ENCODE measurements around the gene GNAI2. TPM values are rescaled to one million over a fixed set of nuclear protein-coding genes. Genes with fewer than 3 reads are reported as not detected.
A peak's percentile ranks its signal among the peaks of the same experiment; 100 is the strongest.
"Not testable (repeated sequence)": the region's sequence is repeated elsewhere in the genome, so short reads cannot be mapped to it uniquely, and the experiment has no call there.

Gene GNAI2
- total RNA-seq, 1 donor = 265 TPM

DNA sequence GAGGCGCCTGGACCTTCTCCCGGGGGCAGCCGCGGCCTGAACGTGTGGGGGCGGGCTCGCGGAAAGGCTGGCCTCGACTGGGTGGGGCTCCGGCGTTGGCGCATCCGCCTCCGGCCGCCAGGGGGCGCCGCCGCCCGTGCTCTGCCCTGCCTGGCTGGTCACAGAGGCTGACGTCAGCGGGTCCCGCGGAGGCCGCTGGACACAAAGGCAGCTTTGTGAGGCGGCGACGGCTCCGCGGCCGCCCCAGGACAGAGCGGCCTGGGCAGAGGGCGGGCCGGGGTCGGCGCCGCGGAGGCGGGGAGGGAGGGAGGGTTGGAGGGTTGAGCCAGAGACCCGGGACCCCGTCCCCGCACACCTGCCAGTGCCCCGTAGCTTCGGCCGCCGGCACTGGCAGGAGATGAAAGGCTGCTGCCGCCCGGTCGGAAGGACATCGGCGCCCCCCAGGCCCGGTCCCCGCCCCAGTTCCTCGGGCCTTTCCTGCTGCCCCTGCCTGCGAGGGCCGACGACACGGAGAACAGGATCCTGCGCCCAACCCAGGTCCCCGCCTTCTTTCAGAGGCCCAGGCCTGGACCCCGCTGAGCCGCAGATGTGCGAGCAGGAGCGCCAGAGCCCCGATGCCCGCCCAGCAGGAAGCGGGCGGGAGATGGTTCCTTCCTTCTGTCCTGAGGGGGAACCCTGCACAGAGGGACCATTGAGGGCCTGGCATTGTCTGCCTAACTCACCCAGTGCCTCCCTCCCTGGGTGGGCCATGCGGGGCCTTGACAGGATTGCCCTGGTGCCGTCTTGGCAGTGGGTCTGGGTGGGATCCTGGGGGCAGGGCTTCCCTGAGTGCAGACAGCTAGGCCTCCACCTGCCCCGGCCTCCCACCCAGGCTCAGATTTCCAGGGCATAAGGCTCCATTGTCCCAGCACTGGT, 24.3 kb downstream of the GNAI2 start:
- peak overlapping the region; percentile 60 for H3K4me3 ChIP-seq (ENCODE audit: low read depth, low read length)
- peak; percentile 89 for DNase-seq (ENCODE audit: low read depth)
- TF ChIP-seq, protein P1, sequence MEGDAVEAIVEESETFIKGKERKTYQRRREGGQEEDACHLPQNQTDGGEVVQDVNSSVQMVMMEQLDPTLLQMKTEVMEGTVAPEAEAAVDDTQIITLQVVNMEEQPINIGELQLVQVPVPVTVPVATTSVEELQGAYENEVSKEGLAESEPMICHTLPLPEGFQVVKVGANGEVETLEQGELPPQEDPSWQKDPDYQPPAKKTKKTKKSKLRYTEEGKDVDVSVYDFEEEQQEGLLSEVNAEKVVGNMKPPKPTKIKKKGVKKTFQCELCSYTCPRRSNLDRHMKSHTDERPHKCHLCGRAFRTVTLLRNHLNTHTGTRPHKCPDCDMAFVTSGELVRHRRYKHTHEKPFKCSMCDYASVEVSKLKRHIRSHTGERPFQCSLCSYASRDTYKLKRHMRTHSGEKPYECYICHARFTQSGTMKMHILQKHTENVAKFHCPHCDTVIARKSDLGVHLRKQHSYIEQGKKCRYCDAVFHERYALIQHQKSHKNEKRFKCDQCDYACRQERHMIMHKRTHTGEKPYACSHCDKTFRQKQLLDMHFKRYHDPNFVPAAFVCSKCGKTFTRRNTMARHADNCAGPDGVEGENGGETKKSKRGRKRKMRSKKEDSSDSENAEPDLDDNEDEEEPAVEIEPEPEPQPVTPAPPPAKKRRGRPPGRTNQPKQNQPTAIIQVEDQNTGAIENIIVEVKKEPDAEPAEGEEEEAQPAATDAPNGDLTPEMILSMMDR (IDR thresholded peaks at IDR 0.05; ENCODE audit: insufficient read depth, low read depth, low read length) = peak; percentile 94

DNA sequence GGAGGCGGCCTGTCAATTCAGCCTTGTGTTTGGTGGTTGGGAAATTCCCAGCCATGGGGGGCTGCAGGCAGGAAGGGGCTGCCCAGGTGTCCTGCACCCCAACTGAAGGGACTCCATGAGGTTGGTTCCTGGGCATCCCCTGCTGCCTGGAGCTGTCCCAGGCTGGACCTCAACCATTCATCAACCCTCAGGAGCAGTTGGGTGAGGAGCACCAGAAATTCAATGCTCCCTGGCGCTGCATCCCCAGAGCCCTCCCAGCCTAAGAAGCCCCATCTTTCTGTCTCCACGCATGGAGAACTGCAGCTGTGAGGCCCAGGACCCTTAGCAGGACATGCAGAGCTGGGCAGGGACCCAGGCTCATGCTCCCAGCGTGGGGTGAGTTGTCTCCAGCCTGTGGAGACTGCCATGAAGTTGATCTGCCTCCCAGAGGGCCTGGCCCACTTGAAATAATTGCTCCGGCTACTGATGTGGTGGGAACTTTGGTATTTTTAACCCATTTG, 25.0 kb downstream of the GNAI2 start:
- no peak for DNase-seq (ENCODE audit: low read depth)
- TF ChIP-seq, protein P1 (IDR thresholded peaks at IDR 0.05; ENCODE audit: insufficient read depth, low read depth, low read length) = no peak
- peak overlapping the region; percentile 60 for H3K4me3 ChIP-seq (ENCODE audit: low read depth, low read length)

DNA sequence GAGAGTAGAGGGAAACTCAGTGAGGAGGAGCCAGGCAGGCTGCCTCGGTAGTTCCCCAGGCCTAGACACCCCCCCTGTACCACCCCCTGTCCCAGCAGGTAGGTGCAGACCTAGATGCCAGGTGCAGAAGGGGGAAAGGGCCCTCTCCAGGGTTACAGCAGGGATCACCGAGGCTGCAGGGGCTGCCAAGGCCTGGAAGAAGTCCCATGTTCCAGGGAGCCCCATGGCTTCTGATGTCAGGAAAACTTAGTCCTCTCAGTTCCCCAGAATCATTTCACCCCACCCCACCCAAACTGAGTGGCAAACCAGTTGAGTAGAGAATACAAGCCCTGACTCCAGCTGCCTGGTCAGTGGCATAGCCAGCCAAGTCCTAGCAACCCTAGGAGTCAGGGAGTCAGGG, 25.5 kb downstream of the GNAI2 start:
- H3K4me3 ChIP-seq (ENCODE audit: low read depth, low read length) = no peak overlapping the region

DNA sequence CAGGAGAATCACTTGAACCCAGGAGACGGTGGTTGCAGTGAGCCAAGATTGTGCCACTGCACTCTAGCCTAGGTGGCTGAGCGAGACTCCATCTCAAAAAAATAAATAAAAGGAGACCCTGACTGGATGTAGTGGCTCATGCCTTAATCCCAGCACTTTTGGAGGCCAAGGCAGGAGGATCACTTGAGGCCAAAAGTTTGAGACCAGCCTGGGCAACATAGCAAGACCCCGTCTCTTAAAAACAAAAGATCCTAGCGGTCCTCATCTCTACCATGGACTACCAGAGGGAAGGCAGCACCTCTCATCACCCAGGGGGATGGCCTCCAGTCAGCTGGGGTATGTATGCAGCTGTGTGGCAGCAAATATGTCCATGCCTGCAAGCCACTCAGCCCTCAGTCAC, 26.2 kb downstream of the GNAI2 start:
- not testable (repeated sequence) for DNase-seq (ENCODE audit: low read depth); H3K4me3 ChIP-seq (ENCODE audit: low read depth, low read length)

More for the DNA sequence above, 25.5 kb downstream of the GNAI2 start:
- TF ChIP-seq, protein P1 (IDR thresholded peaks at IDR 0.05; ENCODE audit: insufficient read depth, low read depth, low read length) = no peak
- DNase-seq (ENCODE audit: low read depth) = no peak

DNA sequence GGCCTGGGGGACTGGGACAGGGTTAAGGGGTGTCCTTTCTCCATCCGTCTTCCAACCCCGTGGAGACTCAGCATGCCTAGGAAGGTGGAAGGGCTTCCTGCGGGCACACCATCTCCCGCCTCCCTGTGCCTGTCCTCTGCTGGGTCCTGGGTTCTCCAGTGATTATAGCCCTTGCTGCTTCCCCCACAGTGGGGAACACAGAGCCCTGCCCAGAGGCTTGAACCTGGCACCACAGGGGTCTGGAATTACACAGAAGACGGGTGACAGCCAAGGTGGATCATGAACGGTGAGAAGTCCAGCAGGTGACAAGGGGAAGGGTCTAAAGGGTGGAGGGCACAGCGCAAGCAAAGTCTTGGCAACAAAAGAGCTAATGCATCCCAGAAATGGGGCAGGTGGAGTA, 26.8 kb downstream of the GNAI2 start:
- DNase-seq (ENCODE audit: low read depth) = no peak

DNA sequence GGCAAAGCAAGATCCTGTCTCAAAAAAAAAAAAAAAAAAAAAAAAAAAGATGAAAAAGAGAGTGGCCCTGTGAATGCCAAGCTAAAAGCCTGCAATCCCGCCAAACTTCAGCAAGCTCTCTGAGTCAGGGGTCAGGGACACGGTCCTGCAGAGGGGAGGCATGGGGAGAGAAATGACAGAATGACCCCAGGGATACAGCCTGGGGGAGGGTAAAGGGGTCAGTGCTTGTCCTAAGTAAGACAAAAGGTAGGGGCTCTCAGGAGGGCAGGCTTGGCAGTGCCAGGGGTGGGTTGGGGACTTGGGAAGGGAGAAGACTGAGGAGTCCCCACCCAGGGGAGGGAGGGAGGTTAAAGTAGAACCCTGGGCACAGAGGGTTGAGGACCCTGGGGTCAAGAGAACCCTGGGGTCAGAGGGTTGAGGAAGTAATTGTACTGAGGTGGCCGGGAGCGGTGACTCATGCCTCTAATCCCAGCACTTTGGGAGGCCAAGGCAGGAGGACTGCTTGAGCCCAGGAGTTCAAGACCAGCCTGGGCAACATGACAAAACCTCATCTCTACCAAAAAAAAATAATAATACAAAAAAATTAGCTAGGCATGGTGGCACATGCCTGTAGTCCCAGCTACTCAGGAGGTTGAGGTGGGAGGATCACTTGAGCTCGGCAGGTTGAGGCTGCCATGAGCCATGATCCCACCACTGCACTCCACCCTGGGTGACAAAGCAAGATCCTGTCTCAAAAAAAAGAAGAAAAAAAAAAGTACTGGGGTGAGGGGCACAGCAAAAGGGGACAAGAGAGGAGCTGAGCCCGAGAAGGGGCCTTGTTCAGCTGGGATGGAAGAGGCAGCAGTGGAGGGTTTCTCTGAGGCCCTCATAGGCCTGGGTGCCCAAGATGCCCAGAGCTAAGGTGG, 27.7 kb downstream of the GNAI2 start:
- H3K4me3 ChIP-seq (ENCODE audit: low read depth, low read length) = no peak overlapping the region
- TF ChIP-seq, protein P1 (IDR thresholded peaks at IDR 0.05; ENCODE audit: insufficient read depth, low read depth, low read length) = no peak
- DNase-seq (ENCODE audit: low read depth) = no peak

More for the DNA sequence above, 26.8 kb downstream of the GNAI2 start:
- TF ChIP-seq, protein P1 (IDR thresholded peaks at IDR 0.05; ENCODE audit: insufficient read depth, low read depth, low read length) = no peak
- H3K4me3 ChIP-seq (ENCODE audit: low read depth, low read length) = no peak overlapping the region
